ENCODE data around the gene XXYLT1.

Gene XXYLT1

GRCh38 chr3:195034541-195034940, 236.4 kb downstream of the XXYLT1 start:
- peaks cover 0 to 5% (median 3%) of the 10 kb centered on the region in 5 donors for H3K9me3 ChIP-seq (ENCODE audit: control insufficient read depth in 5 of 5, low read length in 5 of 5)

GRCh38 chr3:195034101-195034500, 236.9 kb downstream of the XXYLT1 start:
- no peak overlapping the region for H3K9ac ChIP-seq (ENCODE audit: low read length in 5 of 5)
- no peak overlapping the region for H3K4me3 ChIP-seq (ENCODE audit: low read depth in 1 of 5, low read length in 5 of 5)
- H3K27ac ChIP-seq (ENCODE audit: low read depth, low read length), result no peak overlapping the region
- H3K27me3 ChIP-seq (ENCODE audit: control insufficient read depth in 5 of 5, insufficient read depth in 4 of 5, low read length in 5 of 5), result peaks cover 0 to 8% (median 5%) of the 10 kb centered on the region in 5 donors
- H3K9me3 ChIP-seq (ENCODE audit: control insufficient read depth in 5 of 5, low read length in 5 of 5), result peaks cover 0 to 5% (median 3%) of the 10 kb centered on the region in 5 donors
- peaks cover 0 to 32% (median 0%) of the 10 kb centered on the region in 5 donors for H3K4me1 ChIP-seq (ENCODE audit: control insufficient read depth in 5 of 5, insufficient read depth in 5 of 5, low read length in 5 of 5)
- H3K36me3 ChIP-seq (ENCODE audit: control insufficient read depth in 5 of 5, insufficient read depth in 5 of 5, low read length in 5 of 5), result no peaks in the 10 kb centered on the region

More at GRCh38 chr3:195034541-195034940, 236.4 kb downstream of the XXYLT1 start:
- Histone ChIP-seq H3K4me1 (ENCODE audit: control insufficient read depth in 5 of 5, insufficient read depth in 5 of 5, low read length in 5 of 5) (peaks cover 0 to 28% (median 0%) of the 10 kb centered on the region in 5 donors), H3K9ac (ENCODE audit: low read length in 5 of 5) (no peak overlapping the region), H3K36me3 (ENCODE audit: control insufficient read depth in 5 of 5, insufficient read depth in 5 of 5, low read length in 5 of 5) (no peaks in the 10 kb centered on the region), H3K4me3 (ENCODE audit: low read depth in 1 of 5, low read length in 5 of 5) (no peak overlapping the region), H3K27me3 (ENCODE audit: control insufficient read depth in 5 of 5, insufficient read depth in 4 of 5, low read length in 5 of 5) (peaks cover 0 to 8% (median 5%) of the 10 kb centered on the region in 5 donors), H3K27ac (ENCODE audit: low read depth, low read length) (no peak overlapping the region)

GRCh38 chr3:195033531-195034091, 237.3 kb downstream of the XXYLT1 start:
- no peak overlapping the region for H3K27ac ChIP-seq (ENCODE audit: low read depth, low read length)
- H3K36me3 ChIP-seq (ENCODE audit: control insufficient read depth in 5 of 5, insufficient read depth in 5 of 5, low read length in 5 of 5), result no peaks in the 10 kb centered on the region
- H3K9me3 ChIP-seq (ENCODE audit: control insufficient read depth in 5 of 5, low read length in 5 of 5), result peaks cover 0 to 5% (median 3%) of the 10 kb centered on the region in 5 donors
- H3K4me1 ChIP-seq (ENCODE audit: control insufficient read depth in 5 of 5, insufficient read depth in 5 of 5, low read length in 5 of 5), result peaks cover 0 to 36% (median 0%) of the 10 kb centered on the region in 5 donors
- H3K27me3 ChIP-seq (ENCODE audit: control insufficient read depth in 5 of 5, insufficient read depth in 4 of 5, low read length in 5 of 5), result peaks cover 0 to 8% (median 5%) of the 10 kb centered on the region in 5 donors
- H3K9ac ChIP-seq (ENCODE audit: low read length in 5 of 5), result no peak overlapping the region
- H3K4me3 ChIP-seq (ENCODE audit: low read depth in 1 of 5, low read length in 5 of 5), result no peak overlapping the region

- no peaks in the 10 kb centered on the region for H3K36me3 ChIP-seq (ENCODE audit: control insufficient read depth in 5 of 5, insufficient read depth in 5 of 5, low read length in 5 of 5)
- H3K27me3 ChIP-seq (ENCODE audit: control insufficient read depth in 5 of 5, insufficient read depth in 4 of 5, low read length in 5 of 5), result peaks cover 0 to 8% (median 4%) of the 10 kb centered on the region in 5 donors
- H3K27ac ChIP-seq (ENCODE audit: low read depth, low read length), result no peak overlapping the region
- H3K4me3 ChIP-seq (ENCODE audit: low read depth in 1 of 5, low read length in 5 of 5), result no peak overlapping the region
- no peak overlapping the region for H3K9ac ChIP-seq (ENCODE audit: low read length in 5 of 5)
- H3K4me1 ChIP-seq (ENCODE audit: control insufficient read depth in 5 of 5, insufficient read depth in 5 of 5, low read length in 5 of 5), result peaks cover 0 to 36% (median 0%) of the 10 kb centered on the region in 5 donors
- H3K9me3 ChIP-seq (ENCODE audit: control insufficient read depth in 5 of 5, low read length in 5 of 5), result peaks cover 0 to 5% (median 3%) of the 10 kb centered on the region in 5 donors
Observed at GRCh38 chr3:195032955-195033354, 238.0 kb downstream of the XXYLT1 start.

- Histone ChIP-seq H3K36me3 (ENCODE audit: control insufficient read depth in 5 of 5, insufficient read depth in 5 of 5, low read length in 5 of 5) (no peaks in the 10 kb centered on the region), H3K9ac (ENCODE audit: low read length in 5 of 5) (peak overlapping the region in 1 of 5 donors; percentile 46), H3K4me1 (ENCODE audit: control insufficient read depth in 5 of 5, insufficient read depth in 5 of 5, low read length in 5 of 5) (peaks cover 0 to 36% (median 0%) of the 10 kb centered on the region in 5 donors), H3K4me3 (ENCODE audit: low read depth in 1 of 5, low read length in 5 of 5) (no peak overlapping the region), H3K27ac (ENCODE audit: low read depth, low read length) (peak overlapping the region; percentile 81), H3K9me3 (ENCODE audit: control insufficient read depth in 5 of 5, low read length in 5 of 5) (peaks cover 0 to 8% (median 3%) of the 10 kb centered on the region in 5 donors), H3K27me3 (ENCODE audit: control insufficient read depth in 5 of 5, insufficient read depth in 4 of 5, low read length in 5 of 5) (peaks cover 0 to 8% (median 4%) of the 10 kb centered on the region in 5 donors)
Observed at GRCh38 chr3:195032106-195032759, 238.7 kb downstream of the XXYLT1 start.

GRCh38 chr3:195031574-195032003, 239.4 kb downstream of the XXYLT1 start:
- Histone ChIP-seq H3K9me3 (ENCODE audit: control insufficient read depth in 5 of 5, low read length in 5 of 5) (peaks cover 0 to 3% (median 0%) of the 10 kb centered on the region in 5 donors), H3K27ac (ENCODE audit: low read depth, low read length) (peak overlapping the region; percentile 81), H3K27me3 (ENCODE audit: control insufficient read depth in 5 of 5, insufficient read depth in 4 of 5, low read length in 5 of 5) (peaks cover 0 to 8% (median 4%) of the 10 kb centered on the region in 5 donors), H3K36me3 (ENCODE audit: control insufficient read depth in 5 of 5, insufficient read depth in 5 of 5, low read length in 5 of 5) (no peaks in the 10 kb centered on the region), H3K9ac (ENCODE audit: low read length in 5 of 5) (peak overlapping the region in 1 of 5 donors; percentile 57), H3K4me3 (ENCODE audit: low read depth in 1 of 5, low read length in 5 of 5) (no peak overlapping the region), H3K4me1 (ENCODE audit: control insufficient read depth in 5 of 5, insufficient read depth in 5 of 5, low read length in 5 of 5) (peaks cover 0 to 36% (median 0%) of the 10 kb centered on the region in 5 donors)

- H3K9me3 ChIP-seq (ENCODE audit: control insufficient read depth in 5 of 5, low read length in 5 of 5), result peaks cover 0 to 3% (median 0%) of the 10 kb centered on the region in 5 donors
- H3K9ac ChIP-seq (ENCODE audit: low read length in 5 of 5), result peak overlapping the region in 3 of 5 donors; percentile 31 to 78 (median 47)
- H3K27me3 ChIP-seq (ENCODE audit: control insufficient read depth in 5 of 5, insufficient read depth in 4 of 5, low read length in 5 of 5), result peaks cover 0 to 6% (median 0%) of the 10 kb centered on the region in 5 donors
- peak overlapping the region; percentile 81 for H3K27ac ChIP-seq (ENCODE audit: low read depth, low read length)
- H3K4me3 ChIP-seq (ENCODE audit: low read depth in 1 of 5, low read length in 5 of 5), result no peak overlapping the region
- peaks cover 0 to 36% (median 0%) of the 10 kb centered on the region in 5 donors for H3K4me1 ChIP-seq (ENCODE audit: control insufficient read depth in 5 of 5, insufficient read depth in 5 of 5, low read length in 5 of 5)
- H3K36me3 ChIP-seq (ENCODE audit: control insufficient read depth in 5 of 5, insufficient read depth in 5 of 5, low read length in 5 of 5), result no peaks in the 10 kb centered on the region
Observed at GRCh38 chr3:195030791-195031321, 240.1 kb downstream of the XXYLT1 start.

- H3K4me3 ChIP-seq (ENCODE audit: low read depth in 1 of 5, low read length in 5 of 5), result no peak overlapping the region
- no peaks in the 10 kb centered on the region for H3K36me3 ChIP-seq (ENCODE audit: control insufficient read depth in 5 of 5, insufficient read depth in 5 of 5, low read length in 5 of 5)
- H3K9me3 ChIP-seq (ENCODE audit: control insufficient read depth in 5 of 5, low read length in 5 of 5), result peaks cover 0 to 3% (median 0%) of the 10 kb centered on the region in 5 donors
- H3K27ac ChIP-seq (ENCODE audit: low read depth, low read length), result no peak overlapping the region
- peaks cover 0 to 45% (median 3%) of the 10 kb centered on the region in 5 donors for H3K4me1 ChIP-seq (ENCODE audit: control insufficient read depth in 5 of 5, insufficient read depth in 5 of 5, low read length in 5 of 5)
- H3K27me3 ChIP-seq (ENCODE audit: control insufficient read depth in 5 of 5, insufficient read depth in 4 of 5, low read length in 5 of 5), result no peaks in the 10 kb centered on the region
- no peak overlapping the region for H3K9ac ChIP-seq (ENCODE audit: low read length in 5 of 5)
Observed at GRCh38 chr3:195028877-195029606, 241.9 kb downstream of the XXYLT1 start.

GRCh38 chr3:195025884-195026200, 245.1 kb downstream of the XXYLT1 start:
- no peak overlapping the region for H3K27ac ChIP-seq (ENCODE audit: low read depth, low read length)
- no peaks in the 10 kb centered on the region for H3K36me3 ChIP-seq (ENCODE audit: control insufficient read depth in 5 of 5, insufficient read depth in 5 of 5, low read length in 5 of 5)
- no peaks in the 10 kb centered on the region for H3K27me3 ChIP-seq (ENCODE audit: control insufficient read depth in 5 of 5, insufficient read depth in 4 of 5, low read length in 5 of 5)
- H3K9me3 ChIP-seq (ENCODE audit: control insufficient read depth in 5 of 5, low read length in 5 of 5), result peaks cover 0 to 3% (median 0%) of the 10 kb centered on the region in 5 donors
- H3K4me3 ChIP-seq (ENCODE audit: low read depth in 1 of 5, low read length in 5 of 5), result no peak overlapping the region
- H3K4me1 ChIP-seq (ENCODE audit: control insufficient read depth in 5 of 5, insufficient read depth in 5 of 5, low read length in 5 of 5), result peaks cover 0 to 36% (median 3%) of the 10 kb centered on the region in 5 donors
- no peak overlapping the region for H3K9ac ChIP-seq (ENCODE audit: low read length in 5 of 5)
